ENCODE data around the gene TMEM94. TPM values are rescaled to one million over a fixed set of nuclear protein-coding genes. Genes with fewer than 3 reads are reported as not detected.

TMEM94 gene
- total RNA-seq, 1 experiment from 2014 or later: 61.4 TPM

- Histone ChIP-seq H3K14ac (ENCODE audit: insufficient read depth, low read length) (no peak overlapping the region; the same call in 1 of the 2 replicates), H3K18ac (ENCODE audit: insufficient read length, low read depth, low read length) (no peak overlapping the region), H2AFZ (ENCODE audit: low read length) (no peak overlapping the region), H4K5ac (ENCODE audit: insufficient read length, low read depth, low read length) (no peak overlapping the region), H2BK120ac (ENCODE audit: low read depth, low read length, poor library complexity, severe bottlenecking) (no peak overlapping the region), H2AK5ac (ENCODE audit: insufficient read length, low read length) (no peak overlapping the region), H3K4me2 (ENCODE audit: insufficient read depth, insufficient read length, low read length) (no peak overlapping the region), H3K79me1 (ENCODE audit: insufficient read depth, low read depth, low read length, poor library complexity, severe bottlenecking) (no peaks in the 10 kb centered on the region), H4K91ac (ENCODE audit: insufficient read length, low read depth, low read length) (no peak overlapping the region), H3K23me2 (ENCODE audit: insufficient read length, low read depth, low read length, poor library complexity, severe bottlenecking) (no peaks in the 10 kb centered on the region), H3K4me1 (ENCODE audit: insufficient read depth, low read length) (no peaks in the 10 kb centered on the region), H3K27me3 (ENCODE audit: insufficient read depth, low read length) (no peaks in the 10 kb centered on the region), H3T11ph (ENCODE audit: low read length) (no peak overlapping the region), H3K27ac (ENCODE audit: insufficient read length, low read depth, low read length) (no peak overlapping the region), H3K79me2 (ENCODE audit: insufficient read depth, low read length) (no peaks in the 10 kb centered on the region), H2BK15ac (ENCODE audit: low read depth, low read length) (no peak overlapping the region), H2BK5ac (ENCODE audit: insufficient read length, low read length) (no peak overlapping the region), H2BK12ac (ENCODE audit: insufficient read length, low read depth, low read length) (no peak overlapping the region), H4K8ac (replicated peaks; ENCODE audit: insufficient read length, low read depth, low read length) (no peak overlapping the region), H3K56ac (ENCODE audit: insufficient read length, low read depth, low read length) (no peak overlapping the region), H3K9ac (ENCODE audit: extremely low read depth, insufficient read length, low read length) (no peak overlapping the region), H4K20me1 (ENCODE audit: control insufficient read depth, insufficient read depth, insufficient read length) (no peaks in the 10 kb centered on the region), H2BK20ac (ENCODE audit: low read depth, low read length, poor library complexity, severe bottlenecking) (no peak overlapping the region), H3K9me3 (ENCODE audit: control insufficient read depth, low read depth, low read length) (no peaks in the 10 kb centered on the region), H3K4ac (ENCODE audit: low read depth, low read length) (no peak overlapping the region), H3K23ac (ENCODE audit: insufficient read length, low read depth, low read length) (no peak overlapping the region)
- peaks cover 11 to 23% of the 10 kb centered on the region in 2 experiments for H3K4me1 Mint-ChIP-seq
- H3K4me3 Mint-ChIP-seq: no peak overlapping the region
- no peaks in the 10 kb centered on the region for H3K9me3 Mint-ChIP-seq
- peak overlapping the region in 2 of 3 experiments; percentile 76 to 88; a peak in 3 of 7 replicates for H3K27ac Mint-ChIP-seq
- no peaks in the 10 kb centered on the region for H3K27me3 Mint-ChIP-seq (ENCODE audit: low read depth)
- no CpG with 5 or more reads among the region's 15 CpGs for WGBS (ENCODE audit: extremely low coverage, insufficient read length, low lambda C conversion rate)
- H3K36me3 Mint-ChIP-seq (ENCODE audit: insufficient read depth in 1 of 3, low read depth in 3 of 3): peaks cover 3 to 20% (median 13%) of the 10 kb centered on the region in 3 experiments; a peak in 6 of 7 replicates
- DNase-seq: no peak
- no peak for TF ChIP-seq CTCF (conservative IDR thresholded peaks at IDR 0.05)
Observed at GRCh38 chr17:75535119-75535537, 78.7 kb downstream of the TMEM94 start.
